GM21367 (cell line): ENCODE data around the gene POC1B.
A peak's percentile ranks its signal among the peaks of the same experiment; 100 is the strongest.

Experiments used
- ATAC-seq: cut with Tn5 transposase; IDR thresholded peaks from one replicate; pipeline ENCODE4 v1.9.1; 2021; ENCODE audit not compliant: unreplicated experiment

The POC1B gene

DNA sequence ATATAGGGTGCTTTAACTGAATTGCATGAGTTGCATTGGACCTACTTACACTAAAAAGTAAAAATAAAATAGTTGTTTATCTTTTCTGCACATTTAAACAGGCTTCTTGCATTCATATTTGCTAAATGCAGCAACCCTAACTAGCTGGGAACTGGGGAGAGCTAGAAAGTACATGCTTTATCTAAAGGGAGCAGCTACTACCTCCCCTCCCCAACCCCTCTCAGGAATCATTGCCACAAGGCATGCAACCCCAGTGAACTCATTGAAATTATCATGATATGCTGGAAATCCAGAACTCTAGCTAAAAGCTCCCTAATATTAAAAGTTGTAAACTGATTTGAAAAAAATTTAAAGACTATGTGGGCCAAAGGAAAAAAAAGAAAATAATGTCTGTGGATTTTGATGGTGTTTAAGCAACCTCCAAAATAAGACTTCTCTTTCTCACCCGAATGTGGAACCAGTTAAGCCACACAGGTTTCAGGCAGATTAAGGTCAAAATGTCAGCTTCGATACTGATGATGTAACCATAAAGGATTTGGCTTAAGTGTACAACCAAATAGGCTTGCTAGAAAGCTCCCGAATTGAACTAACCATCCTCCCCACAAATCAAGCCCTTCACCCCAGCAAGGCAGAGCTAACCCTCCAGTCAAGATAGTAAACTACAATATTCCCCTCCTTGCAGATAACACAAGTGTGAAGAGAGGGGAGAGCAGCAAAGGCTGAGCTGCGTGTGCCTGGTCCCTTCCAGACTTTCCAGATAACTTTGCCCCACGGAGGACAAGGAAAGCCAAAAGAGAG, 13.8 kb upstream of the POC1B start:
- no peak for ATAC-seq

DNA sequence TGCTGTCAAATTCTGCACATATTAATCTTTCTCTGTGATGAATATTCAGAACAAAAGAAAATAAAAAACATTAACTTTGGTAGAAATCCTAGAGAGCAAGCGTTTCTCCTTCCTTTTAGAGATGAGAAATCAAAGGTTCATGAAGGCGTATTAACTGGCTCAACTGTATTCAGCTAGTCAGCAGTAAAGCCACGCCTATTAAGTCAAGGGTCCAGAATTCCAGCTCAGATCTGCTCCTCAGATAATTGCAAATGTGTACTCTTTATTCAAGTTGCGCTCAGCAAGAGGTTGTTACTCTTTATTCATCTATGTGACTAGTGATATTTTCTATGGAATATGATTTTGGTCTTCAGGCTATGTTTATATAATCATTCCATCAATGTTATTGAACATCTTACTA, 13.1 kb upstream of the POC1B start:
- ATAC-seq: no peak

DNA sequence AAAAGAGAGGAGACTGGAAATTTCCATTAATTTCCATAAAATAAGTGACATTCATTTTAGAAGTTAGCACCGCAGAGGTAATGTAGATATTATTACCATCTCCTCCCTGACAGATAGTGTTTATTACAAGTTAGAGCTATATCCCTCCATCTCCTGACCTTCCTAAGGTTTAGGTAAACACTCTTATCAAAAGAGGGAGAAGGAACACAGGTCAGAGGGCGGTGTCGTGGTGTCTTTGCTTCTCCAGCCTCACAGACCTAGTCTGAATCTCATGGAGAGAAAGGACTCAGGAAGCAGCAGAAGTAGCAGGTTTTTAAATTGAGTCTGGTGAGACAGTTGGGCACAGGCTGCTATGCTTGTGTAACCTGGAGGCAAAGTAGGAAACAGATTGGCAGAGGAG, 11.5 kb upstream of the POC1B start:
- ATAC-seq: no peak

DNA sequence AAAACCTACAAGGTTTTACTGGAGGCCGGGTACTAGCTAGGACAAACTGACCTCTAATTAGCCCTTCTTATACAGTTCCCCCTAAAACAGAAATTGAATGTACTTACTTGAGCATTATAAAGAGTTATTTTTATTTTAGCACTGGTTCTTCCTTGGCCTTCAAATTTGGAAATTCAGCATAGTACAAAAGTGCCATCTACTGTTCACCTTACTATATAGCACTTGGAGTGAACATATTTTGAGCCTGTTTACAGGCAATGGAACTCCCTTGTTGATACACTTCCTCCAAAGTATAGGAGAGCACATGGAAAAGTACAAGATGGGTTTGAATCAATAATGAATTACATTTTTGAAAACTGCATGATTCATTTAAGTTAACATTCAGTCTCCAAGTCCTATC, 3.9 kb upstream of the POC1B start:
- peak; percentile 30 for ATAC-seq

DNA sequence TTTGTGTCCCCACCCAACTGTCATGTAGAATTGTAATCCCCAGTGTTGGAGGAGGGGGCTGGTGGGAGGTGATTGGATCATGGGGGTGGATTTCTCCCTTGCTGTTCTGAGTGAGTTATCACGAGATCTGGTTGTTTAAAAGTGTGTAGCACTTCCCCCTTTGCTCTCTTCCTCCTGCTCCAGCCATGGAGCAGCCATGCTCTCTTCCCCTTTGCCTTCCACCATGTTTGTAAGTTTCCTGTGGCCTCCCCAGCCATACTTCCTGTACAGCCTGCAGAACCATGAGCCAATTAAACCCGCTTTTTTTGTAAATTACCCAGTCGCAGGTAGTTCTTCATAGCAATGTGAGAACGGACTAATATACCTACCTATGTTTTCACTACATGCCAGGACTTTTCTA, 2.6 kb upstream of the POC1B start:
- no peak for ATAC-seq

DNA sequence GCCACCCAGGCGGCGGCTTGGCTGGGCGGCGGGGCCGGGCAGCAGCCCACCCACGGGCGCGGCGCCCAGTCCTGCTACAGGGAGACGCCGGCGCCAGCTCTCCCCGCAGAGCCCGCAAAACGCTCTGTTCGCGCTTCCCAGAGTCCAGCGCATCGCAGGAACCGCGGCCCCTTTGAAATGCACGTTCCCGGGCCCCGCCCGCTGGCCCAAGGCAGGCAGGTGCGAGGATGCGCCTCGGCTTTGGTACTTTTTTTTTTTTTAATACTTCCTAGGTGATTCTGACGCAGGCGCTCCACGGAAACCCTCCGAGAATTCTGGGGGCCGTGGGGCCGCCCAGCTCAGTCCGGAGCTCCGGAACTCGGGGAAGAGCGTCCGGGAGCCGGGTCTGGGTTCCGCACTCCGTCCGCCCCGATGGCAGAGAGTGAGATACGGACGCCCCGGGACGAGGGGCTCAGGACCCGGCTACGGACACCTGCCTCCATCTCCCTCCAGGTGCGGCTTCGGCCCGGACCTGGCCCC, 483 bp downstream of the POC1B start:
- ATAC-seq: peak; percentile 21

DNA sequence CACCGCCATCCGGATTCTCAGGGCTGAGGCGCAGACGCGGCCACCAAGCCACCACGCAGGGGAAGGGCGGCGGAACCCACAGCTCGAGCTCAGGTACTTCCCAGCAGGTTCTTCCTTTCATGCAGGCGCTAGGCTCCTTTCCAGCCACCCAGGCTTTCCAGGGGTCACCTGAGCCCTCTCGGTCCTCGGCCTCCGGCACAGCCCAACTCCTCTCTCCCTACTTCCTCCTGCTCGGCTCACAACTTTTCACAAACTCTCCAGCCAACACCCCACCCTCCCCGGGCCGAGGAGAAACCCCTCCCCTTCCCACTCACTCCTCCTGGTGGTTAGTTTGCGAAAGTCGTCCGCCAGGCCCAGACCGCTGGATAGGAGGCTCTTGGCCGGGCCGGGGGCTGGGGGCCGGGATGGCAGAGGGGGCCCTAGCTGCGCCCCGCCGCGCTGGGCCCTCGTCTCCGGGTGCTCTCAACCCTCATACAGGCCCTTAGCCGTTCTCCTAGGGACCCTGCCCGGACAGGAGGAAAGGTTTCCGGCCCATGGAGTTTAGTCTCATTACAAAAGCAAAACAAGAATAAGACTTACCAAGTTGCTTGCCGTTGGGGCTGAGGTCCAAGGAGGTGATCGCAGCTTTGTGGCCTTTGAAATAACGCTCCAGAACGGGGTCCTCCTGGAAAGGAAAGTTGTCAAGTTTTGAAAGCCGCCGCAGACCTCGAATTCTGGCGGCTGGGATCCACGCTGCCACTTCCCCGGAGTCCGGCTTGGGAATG, 1.1 kb downstream of the POC1B start, which contains the start of gene GALNT4:
TSS of gene GALNT4 (minus strand) at position 256 of the 764 bp plus-strand sequence. CDS start at position 9, 247 bp downstream.
- ATAC-seq: peak; percentile 74

DNA sequence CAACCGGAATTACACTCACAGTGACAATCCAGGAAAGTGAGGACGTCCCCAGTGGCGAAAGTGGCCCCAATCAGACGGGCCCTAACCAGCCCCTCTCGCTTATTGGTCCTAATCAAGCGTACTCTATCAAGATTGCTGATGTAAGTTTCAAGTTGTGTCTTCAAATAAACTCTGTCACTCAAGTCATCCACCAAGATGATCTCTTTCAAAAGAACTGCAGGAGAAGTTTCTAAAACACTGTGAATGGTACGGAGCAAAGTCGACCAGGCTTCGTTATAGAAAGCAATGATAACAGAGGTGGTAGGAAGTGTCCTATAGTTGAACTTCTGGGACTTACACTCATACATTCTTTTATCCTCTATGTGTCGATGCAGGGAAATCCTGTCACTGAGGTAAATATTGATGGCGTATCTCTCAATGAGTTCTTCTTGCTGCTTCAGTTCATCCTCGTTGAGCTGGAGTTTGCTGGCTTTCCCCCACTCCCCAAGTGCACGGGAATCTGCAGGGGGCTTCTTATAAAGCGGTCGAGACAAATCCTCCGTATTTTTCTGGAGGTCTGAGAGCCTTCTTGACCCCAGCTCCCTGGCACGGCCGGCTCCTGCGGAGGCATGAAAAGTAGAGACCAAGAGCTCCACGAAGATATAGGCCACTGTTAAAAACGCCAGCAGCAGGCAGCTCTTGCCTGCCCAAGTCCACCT, 1.9 kb downstream of the POC1B start:
- no peak for ATAC-seq

DNA sequence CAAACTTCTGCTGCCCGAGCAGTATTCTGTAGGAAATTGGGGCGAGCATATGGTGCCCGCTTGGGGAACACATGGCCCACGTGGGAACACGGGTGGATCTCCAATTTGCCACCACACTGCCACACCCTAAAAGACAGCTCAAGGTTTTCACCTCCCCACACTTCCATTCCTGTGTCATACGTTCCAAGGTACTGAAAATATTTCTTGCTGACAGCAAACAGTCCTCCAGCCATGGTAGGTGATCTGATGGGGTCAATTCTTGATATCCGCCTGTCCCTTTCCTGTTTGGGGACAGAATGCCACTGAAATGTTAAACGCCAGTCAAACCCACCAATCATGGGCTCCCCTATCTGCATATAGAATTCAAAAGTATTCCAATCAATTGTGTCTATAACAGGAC, 2.5 kb downstream of the POC1B start:
- ATAC-seq: no peak

DNA sequence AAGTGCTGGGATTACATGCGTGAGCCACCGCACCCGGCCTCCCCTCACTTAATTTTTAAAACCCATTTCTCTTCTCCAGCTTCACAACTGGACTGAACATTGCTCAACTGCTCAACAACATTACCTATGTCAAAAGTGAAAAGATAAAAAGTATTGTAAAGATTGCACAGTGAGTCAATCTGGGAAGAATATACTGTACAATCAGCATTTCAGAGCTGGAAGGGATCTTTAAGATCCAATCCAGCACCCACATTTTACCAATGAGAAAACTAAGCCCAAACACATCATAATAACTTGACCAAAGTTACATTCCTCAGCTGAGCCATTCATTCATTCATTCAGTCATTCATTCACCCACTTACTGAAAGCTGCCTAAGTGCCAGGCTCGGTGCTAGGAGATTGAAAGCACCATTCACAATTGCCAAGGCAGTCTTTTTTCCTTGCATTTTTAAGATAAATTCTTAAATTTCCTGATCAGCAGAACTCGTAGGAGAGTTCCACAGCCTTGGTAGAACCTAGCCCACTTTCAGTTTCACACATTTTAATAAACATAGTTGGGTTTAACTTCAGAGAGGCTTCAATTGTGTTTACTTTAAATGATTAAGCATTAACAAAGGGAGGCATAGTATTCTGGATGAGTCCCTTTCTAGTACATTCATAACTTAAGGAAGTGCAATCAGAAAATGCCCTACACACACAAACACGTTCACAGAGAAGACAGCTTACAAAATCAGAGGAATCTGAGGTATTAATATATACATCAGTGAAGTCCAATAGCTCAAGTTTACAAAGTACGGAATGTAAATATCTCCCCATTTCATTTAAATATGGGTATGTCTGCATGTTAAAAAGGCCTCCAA, 4.3 kb downstream of the POC1B start:
- no peak for ATAC-seq

DNA sequence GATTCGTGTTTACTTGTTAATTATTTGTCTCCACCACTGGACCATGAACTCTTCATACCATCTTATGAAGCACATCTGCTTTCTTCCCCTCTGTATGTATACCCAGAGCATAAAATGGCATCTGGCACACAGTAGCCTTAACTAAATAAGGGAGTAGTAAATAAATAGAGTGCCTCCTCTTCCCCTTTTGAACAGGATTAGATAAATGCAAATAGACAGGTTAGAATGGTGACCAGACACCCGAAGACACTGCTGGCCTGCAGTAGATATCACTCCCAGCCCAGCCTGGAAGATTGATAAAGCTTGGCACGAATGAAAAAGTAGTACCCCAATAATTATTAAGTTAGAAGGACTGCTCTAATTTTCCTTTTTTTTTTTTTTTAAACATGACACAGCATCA, 8.1 kb downstream of the POC1B start:
- ATAC-seq: no peak

DNA sequence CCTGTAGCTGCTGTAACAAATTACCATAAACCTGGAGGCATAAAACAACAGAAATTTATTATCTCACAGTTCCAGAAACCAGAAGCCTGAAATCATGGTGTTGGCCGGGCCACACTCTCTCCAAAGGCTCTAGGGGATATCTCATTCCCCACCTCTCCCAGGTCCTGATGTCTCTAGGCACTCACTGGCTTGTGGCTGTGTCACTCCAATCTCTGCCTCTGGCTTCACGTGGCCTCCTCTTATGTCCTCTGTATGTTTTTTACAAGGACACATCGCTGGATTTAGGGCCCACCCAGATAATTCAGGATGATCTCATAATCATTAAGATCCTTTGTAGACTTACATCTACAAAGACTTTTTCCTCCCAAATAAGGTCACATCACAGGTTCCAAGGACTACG, 9.2 kb downstream of the POC1B start:
- ATAC-seq: no peak

DNA sequence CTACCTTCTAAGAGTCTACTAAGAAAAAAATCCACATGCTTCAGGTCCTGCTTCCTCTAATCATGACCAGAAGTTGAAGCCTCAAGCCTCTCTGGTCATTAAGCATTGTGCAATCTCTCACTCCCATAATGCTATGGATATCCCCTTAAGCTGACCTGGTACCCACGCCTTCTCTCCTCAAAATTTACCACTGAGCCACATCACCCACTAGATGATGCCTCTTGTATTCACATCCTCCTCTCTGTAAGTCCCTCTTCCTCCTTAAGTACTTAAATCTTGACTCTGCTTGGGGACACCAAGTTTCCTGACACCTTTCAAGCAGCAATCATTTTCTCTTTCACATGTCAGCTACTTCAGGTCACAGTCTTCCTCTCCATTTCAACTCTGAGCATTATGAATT, 11.1 kb downstream of the POC1B start:
- peak; percentile 85 for ATAC-seq

DNA sequence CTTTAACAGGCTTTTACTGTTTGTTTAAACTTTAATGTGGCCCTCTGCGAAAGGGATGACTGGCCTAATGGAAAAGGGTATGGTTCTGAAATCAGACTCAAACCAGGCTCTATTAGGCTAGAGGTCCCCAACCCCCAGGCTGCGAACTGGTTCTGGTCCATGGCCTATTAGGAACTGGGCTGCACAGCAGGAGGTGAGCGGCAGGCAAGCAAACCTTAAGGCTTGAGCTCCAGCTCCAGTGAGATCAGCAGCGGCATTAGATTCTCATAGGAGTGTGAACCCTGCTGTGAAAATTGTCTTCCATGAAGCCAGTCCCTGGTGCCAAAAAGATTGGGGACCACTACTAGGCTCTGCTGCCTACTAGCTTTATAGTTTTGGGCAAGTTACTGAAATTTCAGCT, 12.3 kb downstream of the POC1B start:
- ATAC-seq: no peak

DNA sequence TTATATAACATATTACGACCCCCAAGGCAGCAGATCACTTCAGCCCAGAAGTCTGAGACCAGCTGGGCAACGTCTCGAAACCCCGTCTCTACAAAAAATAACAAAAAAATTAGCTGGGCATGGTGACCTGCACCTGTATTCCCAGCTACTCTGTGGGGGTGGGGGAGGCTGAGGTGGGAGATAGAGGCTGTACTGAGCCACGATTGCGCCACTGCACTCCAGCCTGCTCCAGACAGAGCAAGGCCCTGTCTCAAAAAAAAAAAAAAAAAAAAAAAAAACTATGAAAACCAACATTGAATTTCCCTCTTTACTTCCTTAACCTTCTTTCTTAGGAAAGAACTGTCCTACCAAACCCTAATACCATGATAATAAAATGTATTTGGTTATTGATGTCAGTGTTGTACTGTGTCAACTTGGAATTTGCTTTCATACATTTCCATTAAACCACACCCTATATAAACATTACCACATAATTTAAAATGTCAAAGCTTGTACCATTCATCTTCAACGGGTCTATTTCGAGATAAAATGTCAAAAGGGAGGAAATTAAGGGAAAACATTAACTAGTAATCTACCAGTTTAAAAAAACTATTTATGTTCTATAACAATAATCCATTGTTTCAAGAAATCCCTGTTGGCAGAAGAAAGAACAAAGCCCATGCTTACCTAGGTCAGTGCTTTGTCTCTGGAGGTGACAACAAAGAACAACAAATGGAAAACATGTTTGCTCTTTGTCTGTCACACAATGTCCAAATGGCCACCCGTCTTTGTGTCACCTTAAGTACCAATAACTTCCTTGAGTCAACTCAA, 18.6 kb downstream of the POC1B start:
- ATAC-seq: no peak

DNA sequence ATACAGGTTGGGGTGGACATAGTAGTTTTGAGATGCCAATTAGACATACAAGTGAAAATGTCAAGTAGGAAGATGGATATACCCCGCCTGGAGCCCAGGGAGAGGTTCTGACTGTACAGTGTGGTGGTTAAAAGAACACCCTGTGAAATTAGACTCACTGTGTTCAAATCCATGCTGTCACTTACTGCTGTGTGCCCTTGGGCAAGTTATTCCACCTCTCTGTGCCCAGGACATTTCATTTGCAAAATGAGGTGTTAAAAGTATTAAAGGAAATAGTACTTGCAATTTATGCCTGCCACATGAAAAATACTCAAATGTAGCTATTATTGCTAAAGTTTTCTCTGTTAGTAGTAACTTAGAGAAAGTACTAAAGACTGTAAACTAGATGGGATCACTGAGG, 19.8 kb downstream of the POC1B start:
- no peak for ATAC-seq

DNA sequence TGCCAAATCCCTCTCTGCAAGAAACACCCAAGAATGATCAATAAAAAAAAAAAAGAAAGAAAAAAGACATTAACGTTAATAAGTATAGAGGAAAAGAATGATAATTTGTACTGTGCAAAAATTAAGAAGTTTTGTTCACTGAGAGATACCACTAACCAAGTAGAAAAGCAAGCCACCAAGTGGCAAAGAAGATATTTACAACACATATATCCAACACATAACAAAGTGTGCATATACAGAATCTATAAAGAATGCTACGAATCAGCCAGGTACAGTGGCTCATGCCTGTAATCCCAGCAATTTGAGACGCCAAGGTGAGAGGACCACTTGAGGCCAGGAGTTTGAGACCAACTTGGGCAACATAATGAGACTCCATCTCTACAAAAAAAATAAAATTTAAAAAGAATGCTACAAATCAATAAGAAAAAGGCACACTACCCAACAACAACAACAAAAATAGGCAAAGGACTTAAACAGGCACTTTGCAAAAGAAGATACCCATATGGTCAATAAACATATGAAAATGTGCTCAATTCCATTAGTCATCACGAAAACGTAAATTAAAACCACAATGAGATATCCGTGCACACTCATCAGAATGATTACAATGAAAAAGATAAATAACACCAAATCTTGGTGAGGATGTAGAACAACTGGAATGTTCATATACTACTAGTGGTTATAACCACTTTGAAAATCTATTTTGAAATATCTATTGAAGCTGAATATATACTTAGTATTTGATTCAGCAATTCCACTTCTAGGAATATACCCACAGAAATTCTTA, 21.1 kb downstream of the POC1B start:
- ATAC-seq: no peak

DNA sequence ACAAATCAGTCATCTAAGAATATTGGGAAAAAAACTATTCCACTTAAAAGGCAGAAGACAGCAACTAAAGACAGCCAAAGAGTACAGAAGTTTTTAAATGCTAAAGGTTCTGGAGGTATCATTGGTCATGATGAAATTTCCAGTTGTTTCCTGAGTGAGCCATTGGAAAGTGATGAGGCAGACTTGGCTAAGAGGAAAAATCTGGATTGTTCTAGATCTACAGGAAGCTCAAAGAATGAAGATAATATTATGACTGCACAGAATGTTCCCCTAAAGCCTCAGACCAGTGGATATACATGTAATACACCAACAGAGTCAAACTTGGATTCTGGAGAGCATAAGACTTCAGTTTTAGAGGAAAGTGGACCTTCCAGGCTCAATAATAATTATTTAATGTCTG, 24.1 kb downstream of the POC1B start:
- ATAC-seq: no peak

DNA sequence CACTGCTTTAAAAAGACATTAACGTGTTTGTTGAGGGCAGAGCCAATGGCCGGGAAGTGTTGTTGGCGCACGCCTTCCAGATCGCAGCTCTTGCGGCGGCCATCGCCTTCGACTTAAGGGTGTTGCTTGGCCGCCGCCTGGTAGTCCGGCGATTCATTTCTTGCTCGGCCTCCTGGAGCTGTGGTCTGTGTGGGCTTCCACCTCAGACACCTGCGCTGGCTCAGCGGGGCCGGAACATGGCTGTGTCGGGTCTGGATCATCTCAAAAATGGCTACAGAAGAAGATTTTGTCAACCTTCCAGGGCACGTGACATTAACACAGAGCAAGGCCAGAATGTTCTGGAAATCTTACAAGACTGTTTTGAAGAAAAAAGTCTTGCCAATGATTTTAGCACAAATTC, 26.0 kb downstream of the POC1B start:
- ATAC-seq: no peak
